ENCODE measurements around the gene LAMB4.

DNA sequence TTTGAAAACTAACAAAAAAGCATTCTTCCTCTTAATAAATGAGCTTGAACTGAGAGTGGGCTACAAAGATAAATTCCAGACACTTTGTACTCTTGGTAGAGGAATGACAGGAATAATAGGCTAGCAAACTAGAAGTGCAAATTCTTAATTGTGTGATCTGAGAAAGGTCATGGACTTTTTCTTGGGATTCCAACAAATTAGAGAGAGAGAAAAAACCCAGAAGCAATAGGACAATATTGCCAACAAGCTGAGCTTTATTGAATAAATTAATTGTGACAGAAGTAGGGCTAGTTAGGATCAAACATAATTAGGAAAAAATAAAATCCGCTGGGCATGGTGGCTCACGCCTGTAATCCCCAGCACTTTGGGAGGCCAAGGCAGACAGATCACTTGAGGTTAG is 85.8 kb downstream of the LAMB4 start:
- TF ChIP-seq POLR2AphosphoS5 (IDR thresholded peaks at IDR 0.05) (no peak), POLR2A (IDR thresholded peaks at IDR 0.05) (no peak)
- TF ChIP-seq, protein P1, sequence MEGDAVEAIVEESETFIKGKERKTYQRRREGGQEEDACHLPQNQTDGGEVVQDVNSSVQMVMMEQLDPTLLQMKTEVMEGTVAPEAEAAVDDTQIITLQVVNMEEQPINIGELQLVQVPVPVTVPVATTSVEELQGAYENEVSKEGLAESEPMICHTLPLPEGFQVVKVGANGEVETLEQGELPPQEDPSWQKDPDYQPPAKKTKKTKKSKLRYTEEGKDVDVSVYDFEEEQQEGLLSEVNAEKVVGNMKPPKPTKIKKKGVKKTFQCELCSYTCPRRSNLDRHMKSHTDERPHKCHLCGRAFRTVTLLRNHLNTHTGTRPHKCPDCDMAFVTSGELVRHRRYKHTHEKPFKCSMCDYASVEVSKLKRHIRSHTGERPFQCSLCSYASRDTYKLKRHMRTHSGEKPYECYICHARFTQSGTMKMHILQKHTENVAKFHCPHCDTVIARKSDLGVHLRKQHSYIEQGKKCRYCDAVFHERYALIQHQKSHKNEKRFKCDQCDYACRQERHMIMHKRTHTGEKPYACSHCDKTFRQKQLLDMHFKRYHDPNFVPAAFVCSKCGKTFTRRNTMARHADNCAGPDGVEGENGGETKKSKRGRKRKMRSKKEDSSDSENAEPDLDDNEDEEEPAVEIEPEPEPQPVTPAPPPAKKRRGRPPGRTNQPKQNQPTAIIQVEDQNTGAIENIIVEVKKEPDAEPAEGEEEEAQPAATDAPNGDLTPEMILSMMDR (IDR thresholded peaks at IDR 0.05 in 8 of 11, conservative IDR thresholded peaks at IDR 0.05 in 3 of 11), result no peak
